IPS-NIHi7 (cell line): Measurements from ENCODE around the gene RAB2B.

Experiments used
- DNase-seq: peaks from one replicate; pipeline ENCODE4 v3.0.0; 2012; ENCODE audit warnings: mixed read lengths; ENCODE audit errors: extremely low spot score

Gene RAB2B

GRCh38 chr14:21476925-21477681 is at the start of gene RAB2B, which contains the start of gene TOX4:
Gene RAB2B, minus strand, starts transcription at chr14:21476959. Its CDS starts 87 bp downstream, at chr14:21476872.
Gene TOX4, plus strand, starts transcription at chr14:21477195. Its CDS starts 84 bp downstream, at chr14:21477279.
- DNase-seq = peak; percentile 98

DNA sequence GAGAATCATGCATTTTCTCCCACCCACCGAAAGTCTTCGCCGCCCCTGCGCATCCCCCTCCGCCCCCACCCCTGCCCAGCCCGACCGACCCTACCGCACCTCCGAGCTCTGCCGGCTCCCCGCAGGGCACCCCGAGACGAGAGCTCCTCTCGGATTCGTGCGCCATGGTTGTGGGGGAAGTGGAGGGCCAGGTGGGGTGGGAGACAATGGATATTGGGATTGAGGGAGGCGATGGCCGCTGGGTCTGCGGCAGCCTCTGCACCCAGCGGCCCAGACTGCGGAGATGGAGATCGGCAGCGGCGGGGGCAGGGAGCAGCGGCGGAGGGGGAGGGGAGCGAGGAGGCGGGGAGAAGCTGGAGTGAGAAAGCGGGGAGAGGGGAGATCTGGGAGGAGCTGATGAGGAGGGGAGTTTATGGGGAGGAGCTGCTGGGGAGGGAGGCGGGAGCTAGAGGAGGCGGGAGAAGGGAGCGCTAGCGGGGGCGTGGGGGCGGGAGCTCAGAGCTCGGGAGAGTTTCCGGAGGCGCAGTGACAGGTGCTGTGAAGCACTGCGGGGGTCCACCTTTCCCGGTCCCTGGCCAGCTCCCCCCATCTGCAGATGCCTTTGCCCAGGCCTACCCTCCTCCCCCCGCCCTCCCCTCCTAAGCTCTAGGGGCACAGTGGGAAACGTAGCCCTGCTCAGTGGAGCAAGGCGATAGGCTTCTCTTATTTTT is 49.4 kb upstream of the RAB2B start, which contains the start of gene SALL2:
Gene SALL2, minus strand, starts transcription at position 385 of the 710 bp plus-strand sequence. Its CDS starts 219 bp downstream, at position 166.
- peak; percentile 88 for DNase-seq

DNA sequence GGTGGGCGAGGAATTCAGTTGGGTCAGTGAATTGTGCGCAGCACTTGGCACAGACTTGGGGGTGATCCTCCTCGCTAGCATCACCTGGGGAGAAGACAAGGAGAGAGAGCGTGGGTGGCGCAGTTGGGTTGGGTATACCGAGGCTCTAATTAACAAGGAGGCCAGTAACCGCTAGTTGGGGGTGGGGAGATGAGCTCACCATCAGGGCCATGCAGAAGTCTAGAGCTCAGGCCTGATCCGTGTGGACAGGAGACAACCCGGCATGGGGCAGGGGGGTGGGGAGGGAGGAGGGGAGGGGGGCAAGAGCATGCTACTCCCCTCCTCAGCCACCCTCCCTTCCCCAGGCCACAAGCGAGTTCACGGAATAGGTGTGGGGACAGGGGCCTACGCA is 48.8 kb upstream of the RAB2B start:
- DNase-seq = peak; percentile 41

GRCh38 chr14:21524575-21525490 is 48.1 kb upstream of the RAB2B start:
- no peak for DNase-seq

DNA sequence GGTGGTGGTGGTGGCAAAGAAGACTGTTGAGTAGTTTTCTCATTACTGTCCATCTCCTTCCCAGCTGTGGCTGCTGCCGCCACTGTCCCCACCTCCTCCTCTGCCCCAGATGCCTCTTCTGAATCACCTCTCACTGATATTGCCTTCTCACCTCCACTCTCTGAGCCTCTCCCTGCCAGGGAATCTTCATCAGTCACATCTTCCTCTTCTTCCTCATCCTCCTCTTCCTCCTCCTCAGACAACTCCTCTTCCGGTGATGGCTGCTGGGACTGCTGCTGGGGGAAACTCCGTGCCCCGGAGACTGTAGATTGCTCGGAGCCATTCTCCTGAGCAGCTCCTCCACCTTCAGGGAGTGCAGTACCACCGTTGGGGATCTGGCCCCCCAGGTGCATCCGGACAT is 46.4 kb upstream of the RAB2B start:
- DNase-seq = no peak

DNA sequence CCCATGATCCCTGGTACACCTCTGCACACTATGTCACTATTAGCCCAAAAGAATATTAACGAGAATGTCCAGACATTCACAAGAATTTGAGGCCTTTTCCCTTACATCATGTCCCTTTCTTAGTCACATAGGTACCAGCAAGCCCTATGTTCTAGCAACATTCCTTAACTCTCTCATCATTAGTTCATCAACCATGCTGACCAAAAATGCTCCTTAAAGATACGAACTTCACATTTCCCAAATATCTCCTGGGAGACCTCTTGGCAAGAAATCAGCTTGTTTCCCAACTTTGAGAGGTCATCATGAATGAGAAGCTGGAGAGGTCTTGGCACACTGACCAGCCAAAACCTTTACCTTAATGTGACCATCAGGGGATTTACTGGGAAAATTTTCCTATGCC is 44.7 kb upstream of the RAB2B start:
- DNase-seq = no peak

GRCh38 chr14:21520767-21521166 is 44.0 kb upstream of the RAB2B start:
- no peak for DNase-seq

GRCh38 chr14:21518725-21519124 is 42.0 kb upstream of the RAB2B start:
- DNase-seq = no peak

DNA sequence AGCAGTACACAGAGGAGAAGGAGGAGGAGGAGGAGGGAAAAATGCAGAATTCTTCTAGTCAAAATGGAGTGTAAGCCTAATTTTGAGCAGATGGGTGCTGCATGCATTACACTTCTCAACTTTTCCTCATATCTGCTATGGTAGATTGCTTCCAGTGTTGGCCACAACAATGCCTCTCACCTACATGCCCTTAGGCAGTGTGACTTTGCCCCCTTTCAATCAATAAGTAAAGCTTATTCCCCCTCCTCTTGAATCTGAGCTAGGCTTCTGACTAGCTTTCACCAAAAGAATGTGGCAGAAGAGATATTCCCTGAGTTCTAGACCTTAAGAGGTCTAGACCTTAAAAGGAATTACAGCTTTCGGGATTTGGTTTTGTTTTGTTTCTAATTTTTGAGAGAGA is 37.6 kb upstream of the RAB2B start:
- DNase-seq = no peak

DNA sequence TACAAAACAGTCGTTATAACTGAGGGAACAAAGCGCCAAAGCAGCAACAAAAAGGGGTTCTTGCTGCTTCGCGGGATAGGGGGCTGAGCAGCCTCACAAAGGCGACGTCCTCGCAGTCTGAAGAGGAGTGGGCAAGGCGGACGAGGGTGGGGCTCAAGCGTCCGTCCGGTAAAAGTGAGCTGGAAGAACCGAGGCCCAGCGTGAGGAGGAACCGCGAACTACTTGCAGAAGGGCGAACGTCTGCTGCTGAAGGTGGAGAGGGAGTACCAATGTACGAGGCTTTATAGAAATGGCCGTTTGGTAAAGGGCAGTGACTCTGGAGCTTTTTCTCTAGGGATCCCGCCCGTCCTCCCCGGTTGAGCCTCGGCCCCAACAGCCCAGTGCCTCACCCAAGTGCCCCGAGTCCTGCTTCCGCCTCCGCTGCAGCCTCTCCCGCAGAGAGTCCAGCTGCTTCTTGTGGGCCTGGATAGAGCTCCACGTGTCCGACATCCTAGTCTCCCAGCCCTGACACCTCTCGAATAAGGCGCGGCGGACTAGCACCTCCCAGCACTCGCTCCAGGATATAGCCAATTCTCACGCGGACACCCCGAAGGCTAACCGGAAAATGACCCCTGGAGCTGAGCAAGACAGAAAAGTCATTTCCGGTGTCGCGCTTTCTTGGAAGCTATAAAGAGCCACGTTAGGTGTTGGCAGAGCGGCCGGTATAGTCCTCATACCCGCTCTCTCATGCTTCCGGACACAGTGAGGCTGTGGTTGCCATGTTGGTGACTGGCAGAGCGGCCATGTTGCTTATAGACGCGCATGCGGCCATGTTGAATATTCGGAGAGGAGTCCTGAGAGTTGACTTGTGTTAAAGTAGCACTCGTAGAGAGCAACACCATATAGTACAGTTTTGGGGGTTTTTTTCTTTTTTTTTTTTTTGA is 34.2 kb upstream of the RAB2B start, which contains the start of gene METTL3:
Gene METTL3, minus strand, starts transcription at position 606 of the 923 bp plus-strand sequence. Its CDS starts 117 bp downstream, at position 489.
- DNase-seq = peak; percentile 93

- DNase-seq = no peak
These were observed 32.8 kb upstream of the RAB2B start for GRCh38 chr14:21509432-21510143.

GRCh38 chr14:21506557-21506956 is 29.8 kb upstream of the RAB2B start:
- no peak for DNase-seq

GRCh38 chr14:21505012-21505553 is 28.3 kb upstream of the RAB2B start:
- DNase-seq = no peak

GRCh38 chr14:21503376-21503775 is 26.6 kb upstream of the RAB2B start:
- no peak for DNase-seq

GRCh38 chr14:21501568-21501967 is 24.8 kb upstream of the RAB2B start:
- DNase-seq = no peak

DNA sequence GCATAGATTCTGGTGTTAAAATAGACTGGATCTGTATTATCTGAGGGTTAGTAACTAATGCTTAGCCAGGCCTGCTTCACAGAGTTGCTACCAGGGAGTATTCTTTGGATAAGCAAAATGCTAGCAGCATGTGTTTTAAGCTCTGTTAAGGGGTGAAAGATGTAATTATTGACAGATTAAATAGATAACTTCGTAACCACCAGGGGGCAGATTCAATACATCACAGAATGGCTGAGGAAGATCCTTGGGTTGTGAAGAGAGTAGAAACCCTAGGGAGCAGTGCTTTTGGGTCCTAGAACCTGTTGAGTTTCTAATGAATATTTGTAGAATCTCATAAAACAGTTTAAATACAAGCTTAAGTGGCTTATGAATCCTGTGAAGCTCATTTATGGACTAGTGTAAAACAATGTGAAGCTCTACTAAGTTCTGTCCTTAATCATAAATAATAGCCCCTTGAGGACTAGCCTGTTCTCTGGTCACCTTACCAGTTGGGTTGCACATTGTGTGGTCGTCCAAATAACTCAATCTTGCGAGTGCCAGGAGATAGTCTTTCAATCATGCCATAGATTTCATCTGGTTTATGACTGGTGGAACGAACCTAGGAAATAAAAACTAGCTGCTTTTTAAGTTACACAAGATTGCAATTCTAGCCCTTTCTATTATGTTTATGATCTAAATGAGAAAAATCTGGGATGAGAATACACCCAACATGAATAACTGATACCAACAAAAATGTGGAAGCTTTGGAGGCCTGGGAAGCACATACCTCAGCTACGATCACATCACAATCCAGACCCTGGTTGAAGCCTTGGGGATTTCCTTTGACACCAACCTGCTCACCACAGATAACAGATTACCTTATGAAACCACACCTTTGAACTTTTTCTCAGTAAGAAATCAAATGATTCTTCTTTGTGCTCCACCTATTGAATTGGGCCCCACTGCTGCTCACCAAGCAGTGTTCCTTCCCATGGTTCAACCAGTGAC is 22.1 kb upstream of the RAB2B start:
- DNase-seq = peak; percentile 58

- no peak for DNase-seq
These were observed 19.7 kb upstream of the RAB2B start for GRCh38 chr14:21496453-21496852.
